ENCODE measurements around the gene RSAD2. TPM values are rescaled to one million over a fixed set of nuclear protein-coding genes. Genes with fewer than 3 reads are reported as not detected.

Gene RSAD2
- total RNA-seq, 1 donor from 2014 or later = not detected

DNA sequence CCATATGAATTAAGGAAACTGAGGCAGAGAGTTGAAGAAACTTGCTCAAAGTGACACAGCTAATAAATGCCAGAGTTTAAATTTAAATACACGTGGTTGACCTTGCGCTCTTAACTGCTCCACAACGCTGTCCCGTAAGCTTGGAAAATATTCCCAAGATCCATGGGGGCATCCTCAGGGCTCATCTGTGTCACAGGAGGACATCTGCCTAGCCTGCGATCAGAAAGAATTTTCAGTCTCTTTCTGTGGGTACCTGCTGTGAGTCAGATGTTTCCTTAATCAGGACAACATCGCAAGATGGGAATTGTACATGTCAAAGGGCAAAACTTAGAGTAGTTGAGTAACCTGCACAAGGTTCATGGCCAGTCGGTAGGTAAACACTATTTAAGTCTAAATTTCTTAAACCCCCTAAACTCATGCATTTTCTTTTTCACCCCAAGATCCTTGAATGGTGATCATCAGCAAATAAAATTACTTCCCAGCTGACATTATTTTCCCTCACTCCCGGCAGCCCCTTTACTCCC lies 13.3 kb upstream of the RSAD2 start:
- Mint-ChIP-seq H3K4me1 (ENCODE audit: unreplicated experiment) (peaks cover 6% of the 10 kb centered on the region), H3K4me3 (ENCODE audit: unreplicated experiment) (peak overlapping the region; percentile 18), H3K27me3 (ENCODE audit: unreplicated experiment) (peaks cover 13% of the 10 kb centered on the region), H3K27ac (ENCODE audit: unreplicated experiment) (no peak overlapping the region), H3K9me3 (ENCODE audit: unreplicated experiment) (peaks cover 3% of the 10 kb centered on the region), H3K36me3 (ENCODE audit: unreplicated experiment) (no peaks in the 10 kb centered on the region)
- TF ChIP-seq CTCF (IDR thresholded peaks at IDR 0.05) = no peak
- no peak for DNase-seq (ENCODE audit: extremely low spot score, unreplicated experiment)

DNA sequence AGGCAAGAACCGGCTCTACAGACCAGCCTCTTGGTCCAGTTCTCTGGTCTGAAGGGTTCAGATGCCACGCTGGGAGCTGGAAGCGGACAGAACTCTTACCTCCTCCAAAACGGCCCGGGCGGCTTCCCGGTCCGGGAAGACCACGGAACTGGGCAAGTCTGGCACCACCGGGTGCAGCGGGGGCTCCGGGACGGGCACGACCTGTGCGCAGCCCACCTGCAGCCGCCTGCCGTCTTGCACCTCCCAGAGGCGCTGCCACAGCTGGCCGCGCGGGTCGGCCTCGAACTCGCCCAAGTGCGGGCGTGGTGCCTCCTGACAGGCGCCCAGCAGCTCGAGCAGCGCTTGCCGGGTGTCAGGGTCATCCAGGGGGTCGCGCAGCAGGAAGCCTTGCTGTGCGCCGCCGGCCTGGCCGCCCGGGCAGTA lies 12.6 kb upstream of the RSAD2 start:
- H3K4me3 Mint-ChIP-seq (ENCODE audit: unreplicated experiment) = peak overlapping the region; percentile 29
- H3K27me3 Mint-ChIP-seq (ENCODE audit: unreplicated experiment) = peaks cover 19% of the 10 kb centered on the region
- TF ChIP-seq CTCF (IDR thresholded peaks at IDR 0.05) = no peak
- H3K9me3 Mint-ChIP-seq (ENCODE audit: unreplicated experiment) = peaks cover 3% of the 10 kb centered on the region
- no peak overlapping the region for H3K27ac Mint-ChIP-seq (ENCODE audit: unreplicated experiment)
- no peak for DNase-seq (ENCODE audit: extremely low spot score, unreplicated experiment)
- H3K36me3 Mint-ChIP-seq (ENCODE audit: unreplicated experiment) = no peaks in the 10 kb centered on the region
- peaks cover 6% of the 10 kb centered on the region for H3K4me1 Mint-ChIP-seq (ENCODE audit: unreplicated experiment)

DNA sequence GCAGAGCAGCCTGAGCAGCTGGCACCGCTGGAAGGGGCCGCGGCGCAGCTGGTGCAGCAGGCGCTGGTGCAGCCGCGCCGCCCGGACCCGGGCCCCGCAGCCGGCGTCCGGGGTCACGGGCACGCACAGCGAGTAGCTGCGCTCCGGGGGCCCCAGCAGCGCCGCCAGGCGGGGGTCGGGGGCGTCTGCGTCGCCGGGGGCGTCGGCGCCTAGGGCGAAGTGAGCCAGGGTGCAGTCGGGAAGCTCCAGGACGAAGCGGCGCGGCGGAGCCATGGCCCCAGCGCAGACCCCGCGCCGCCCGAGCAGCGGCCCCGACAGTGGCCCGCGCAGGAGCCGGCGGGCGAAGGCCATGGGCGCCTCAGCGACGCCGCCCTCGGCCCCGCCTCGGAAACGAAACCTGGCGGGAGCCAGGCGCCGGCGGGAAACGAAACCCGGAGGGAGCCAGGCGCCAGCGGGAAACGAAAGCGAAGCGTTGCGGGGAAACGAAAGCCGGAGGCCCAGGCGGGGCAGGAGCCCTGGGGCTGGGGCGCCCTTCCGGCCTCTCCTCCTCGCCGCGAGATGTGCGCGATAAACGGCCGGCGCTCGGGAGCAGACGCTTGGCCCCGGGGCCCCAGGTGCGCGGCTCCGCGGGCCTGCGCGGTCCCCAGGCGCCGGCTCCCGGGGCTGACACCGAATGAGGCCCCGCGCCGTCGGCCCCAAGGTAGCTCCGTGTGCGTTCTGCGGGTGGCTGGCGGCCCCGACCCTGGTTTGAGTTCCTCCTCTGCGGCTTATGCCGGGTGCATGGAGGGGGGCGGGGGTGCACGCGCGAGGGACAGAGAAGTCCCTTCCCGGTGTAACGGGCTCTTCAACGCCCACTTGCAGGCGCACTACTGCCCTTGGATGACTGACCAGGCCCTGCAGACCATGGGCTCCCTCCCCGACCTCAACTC lies 12.0 kb upstream of the RSAD2 start, which contains the start of gene CMPK2:
TSS of gene CMPK2 (minus strand) at position 562 of the 929 bp plus-strand sequence. CDS start at position 351, 211 bp downstream.
- no peaks in the 10 kb centered on the region for H3K9me3 Mint-ChIP-seq (ENCODE audit: unreplicated experiment)
- H3K27ac Mint-ChIP-seq (ENCODE audit: unreplicated experiment) = no peak within 1 kb of the TSS
- TF ChIP-seq CTCF (IDR thresholded peaks at IDR 0.05) = peak; percentile 18
- peaks cover 20% of the 10 kb centered on the region for H3K27me3 Mint-ChIP-seq (ENCODE audit: unreplicated experiment)
- H3K4me3 Mint-ChIP-seq (ENCODE audit: unreplicated experiment) = peak within 1 kb of the TSS; percentile 83
- no peaks in the 10 kb centered on the region for H3K36me3 Mint-ChIP-seq (ENCODE audit: unreplicated experiment)
- H3K4me1 Mint-ChIP-seq (ENCODE audit: unreplicated experiment) = peaks cover 6% of the 10 kb centered on the region
- no peak for DNase-seq (ENCODE audit: extremely low spot score, unreplicated experiment)

DNA sequence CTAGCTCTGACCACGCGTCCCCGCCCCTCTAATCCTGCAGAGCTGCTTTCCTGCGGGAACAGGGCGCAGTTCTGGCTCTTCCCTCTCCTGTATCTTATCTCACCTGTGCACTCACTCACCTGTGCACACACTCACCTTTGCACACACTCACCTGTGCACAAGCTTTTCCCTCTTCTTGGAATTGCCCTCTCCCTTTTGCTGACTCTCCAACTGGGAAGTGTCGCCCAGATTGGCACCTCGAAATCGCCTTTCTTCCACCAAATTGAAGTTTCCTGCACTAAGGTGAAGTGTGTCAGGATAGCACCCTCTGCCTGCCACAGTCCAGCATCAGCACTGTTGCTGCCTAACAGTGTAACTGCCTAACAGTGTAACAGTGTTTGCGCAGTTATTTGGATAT lies 11.3 kb upstream of the RSAD2 start:
- no peaks in the 10 kb centered on the region for H3K36me3 Mint-ChIP-seq (ENCODE audit: unreplicated experiment)
- H3K27me3 Mint-ChIP-seq (ENCODE audit: unreplicated experiment) = peaks cover 26% of the 10 kb centered on the region
- peak; percentile 58 for TF ChIP-seq CTCF (IDR thresholded peaks at IDR 0.05)
- peak overlapping the region; percentile 83 for H3K4me3 Mint-ChIP-seq (ENCODE audit: unreplicated experiment)
- peaks cover 6% of the 10 kb centered on the region for H3K4me1 Mint-ChIP-seq (ENCODE audit: unreplicated experiment)
- no peak for DNase-seq (ENCODE audit: extremely low spot score, unreplicated experiment)
- no peak overlapping the region for H3K27ac Mint-ChIP-seq (ENCODE audit: unreplicated experiment)
- no peaks in the 10 kb centered on the region for H3K9me3 Mint-ChIP-seq (ENCODE audit: unreplicated experiment)

- Mint-ChIP-seq H3K4me1 (ENCODE audit: unreplicated experiment) (peaks cover 6% of the 10 kb centered on the region), H3K9me3 (ENCODE audit: unreplicated experiment) (no peaks in the 10 kb centered on the region), H3K36me3 (ENCODE audit: unreplicated experiment) (no peaks in the 10 kb centered on the region), H3K4me3 (ENCODE audit: unreplicated experiment) (no peak overlapping the region), H3K27me3 (ENCODE audit: unreplicated experiment) (peaks cover 31% of the 10 kb centered on the region), H3K27ac (ENCODE audit: unreplicated experiment) (no peak overlapping the region)
- TF ChIP-seq CTCF (IDR thresholded peaks at IDR 0.05) = no peak
- no peak for DNase-seq (ENCODE audit: extremely low spot score, unreplicated experiment)
Observed at GRCh38 chr2:6866982-6867381, 10.6 kb upstream of the RSAD2 start.
